Pulmonary artery endothelial cell (primary cell): ENCODE results near the gene HMGCR. TPM values are rescaled to one million over a fixed set of nuclear protein-coding genes. Genes with fewer than 3 reads are reported as not detected.
"Not testable (repeated sequence)": the region's sequence is repeated elsewhere in the genome, so short reads cannot be mapped to it uniquely, and the experiment has no call there.

Experiments used
- DNase-seq: peaks from one replicate; pipeline ENCODE4 v3.0.0-alpha.2; 2011; ENCODE audit warnings: low read depth, low spot score
- total RNA-seq: library from RNA; depleted of rRNA; stranded (reverse); fragments of >200 nt; gene quantifications from 2 replicates; pipeline ENCODE4 v1.2.3, GENCODE V29; 2014

Gene HMGCR
- 86.8 and 119 TPM in 2 replicates for total RNA-seq

GRCh38 chr5:75336615-75337336 lies at the start of gene HMGCR:
HMGCR (plus strand) TSS chr5:75337220; CDS start chr5:75342606, 5,386 bp downstream.
- peak; percentile 99 for DNase-seq

GRCh38 chr5:75291844-75292243 lies 45.2 kb upstream of the HMGCR start:
- not testable (repeated sequence) for DNase-seq

- DNase-seq = no peak
Measured at GRCh38 chr5:75300084-75300483, 36.9 kb upstream of the HMGCR start.

- no peak for DNase-seq
Measured at GRCh38 chr5:75303419-75303818, 33.6 kb upstream of the HMGCR start.

GRCh38 chr5:75304486-75304885 lies 32.5 kb upstream of the HMGCR start:
- not testable (repeated sequence) for DNase-seq

GRCh38 chr5:75306746-75307145 lies 30.3 kb upstream of the HMGCR start:
- no peak for DNase-seq

- no peak for DNase-seq
Measured at GRCh38 chr5:75310212-75310611, 26.8 kb upstream of the HMGCR start.

GRCh38 chr5:75319148-75319547 lies 17.9 kb upstream of the HMGCR start:
- not testable (repeated sequence) for DNase-seq

GRCh38 chr5:75319638-75320037 lies 17.4 kb upstream of the HMGCR start:
- no peak for DNase-seq

GRCh38 chr5:75320371-75320770 lies 16.6 kb upstream of the HMGCR start:
- no peak for DNase-seq

GRCh38 chr5:75322066-75322465 lies 15.0 kb upstream of the HMGCR start:
- no peak for DNase-seq

- no peak for DNase-seq
Measured at GRCh38 chr5:75324791-75325190, 12.2 kb upstream of the HMGCR start.

- DNase-seq = no peak
Measured at GRCh38 chr5:75325242-75325641, 11.8 kb upstream of the HMGCR start.

GRCh38 chr5:75330404-75330803 lies 6.6 kb upstream of the HMGCR start:
- DNase-seq = no peak

- DNase-seq = no peak
Measured at GRCh38 chr5:75331095-75332090, 5.6 kb upstream of the HMGCR start.

- DNase-seq = not testable (repeated sequence)
Measured at GRCh38 chr5:75333759-75334158, 3.3 kb upstream of the HMGCR start.

GRCh38 chr5:75334413-75334812 lies 2.6 kb upstream of the HMGCR start:
- DNase-seq = not testable (repeated sequence)

- DNase-seq = no peak
Measured at GRCh38 chr5:75335486-75335885, 1.5 kb upstream of the HMGCR start.

GRCh38 chr5:75335952-75336614 lies 937 bp upstream of the HMGCR start:
- DNase-seq = peak; percentile 55

- no peak for DNase-seq
Measured at GRCh38 chr5:75337366-75338021, 474 bp downstream of the HMGCR start.

- DNase-seq = no peak
Measured at GRCh38 chr5:75338408-75338807, 1.4 kb downstream of the HMGCR start.
